SW480 (cell line): Measurements from ENCODE around the gene GALNT15.
A peak's percentile ranks its signal among the peaks of the same experiment; 100 is the strongest.

ENCODE experiments used
- DNase-seq: peaks from one replicate; pipeline ENCODE4 v3.0.0-alpha.2; 2016; ENCODE audit warnings: low spot score

GALNT15 gene

GRCh38 chr3:16227566-16227965, 53.1 kb downstream of the GALNT15 start:
- no peak for DNase-seq

GRCh38 chr3:16229681-16230080, 55.2 kb downstream of the GALNT15 start:
- DNase-seq = no peak

DNA sequence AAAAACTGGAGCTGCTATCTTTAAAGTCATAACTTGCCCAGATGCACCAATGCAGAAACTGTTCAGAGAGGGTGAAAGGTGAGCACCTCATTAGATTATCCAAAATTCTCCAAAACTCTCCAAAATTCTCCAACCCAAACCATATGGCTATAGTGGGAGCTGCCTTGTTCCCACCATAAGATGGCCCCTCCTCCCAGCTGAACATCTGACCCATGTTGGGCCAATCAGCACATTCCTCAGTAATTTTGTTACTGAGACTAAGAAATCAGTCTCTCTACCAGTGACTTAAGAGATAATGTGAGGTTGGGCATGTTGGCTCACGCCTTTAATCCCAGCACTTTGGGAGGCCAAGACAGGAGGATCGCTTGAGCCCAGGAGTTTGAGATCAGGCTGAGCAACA, 57.5 kb downstream of the GALNT15 start:
- no peak for DNase-seq

DNA sequence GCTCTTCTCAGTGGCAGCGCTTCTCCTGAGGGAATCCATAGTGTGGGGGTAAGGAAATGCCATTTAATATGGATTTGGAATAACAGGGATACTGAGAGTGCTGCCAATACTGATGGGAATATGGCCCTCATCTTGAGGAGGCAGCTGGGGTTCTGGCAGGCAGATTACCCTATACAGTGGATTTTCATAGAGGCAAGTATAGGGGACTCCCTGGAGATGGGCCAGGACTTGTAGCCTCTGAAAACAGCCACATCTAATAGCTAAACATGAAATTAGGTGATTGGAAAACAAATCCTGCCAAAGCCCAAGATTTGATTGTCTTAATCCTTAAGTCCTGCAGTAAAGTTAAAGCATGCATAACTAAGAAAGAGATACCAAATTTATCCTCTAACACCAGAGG, 59.3 kb downstream of the GALNT15 start:
- no peak for DNase-seq

- no peak for DNase-seq
Observed at GRCh38 chr3:16234281-16234680, 59.8 kb downstream of the GALNT15 start.

DNA sequence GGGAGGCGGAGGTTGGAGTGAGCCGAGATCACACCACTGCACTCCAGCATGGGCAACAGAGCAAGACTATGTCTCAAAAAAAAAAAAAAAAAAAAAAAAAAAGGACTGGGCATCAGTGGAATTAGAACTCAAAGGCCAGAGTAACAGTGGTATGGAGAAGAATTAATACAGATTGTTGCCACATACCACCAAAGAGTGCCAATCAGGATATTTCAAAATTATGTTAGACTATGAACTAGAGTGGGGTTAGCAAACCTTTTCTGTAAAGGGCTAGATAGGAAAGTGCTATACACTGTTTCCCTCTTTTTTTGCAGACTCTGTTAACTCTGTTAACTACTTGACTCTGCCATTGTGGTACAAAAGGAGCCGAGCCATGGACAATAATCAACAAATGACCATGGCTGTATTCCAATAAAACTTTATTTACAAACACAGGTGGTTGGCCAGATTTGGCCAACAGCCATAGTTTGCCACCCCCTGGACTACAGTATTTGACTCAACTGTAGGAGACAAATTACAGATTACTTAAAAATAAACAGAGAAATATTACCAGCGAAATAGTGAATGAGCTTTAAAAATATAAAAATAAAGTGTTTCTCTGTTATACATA, 61.7 kb downstream of the GALNT15 start:
- DNase-seq = no peak

- no peak for DNase-seq
Observed at GRCh38 chr3:16236856-16237393, 62.4 kb downstream of the GALNT15 start.

DNA sequence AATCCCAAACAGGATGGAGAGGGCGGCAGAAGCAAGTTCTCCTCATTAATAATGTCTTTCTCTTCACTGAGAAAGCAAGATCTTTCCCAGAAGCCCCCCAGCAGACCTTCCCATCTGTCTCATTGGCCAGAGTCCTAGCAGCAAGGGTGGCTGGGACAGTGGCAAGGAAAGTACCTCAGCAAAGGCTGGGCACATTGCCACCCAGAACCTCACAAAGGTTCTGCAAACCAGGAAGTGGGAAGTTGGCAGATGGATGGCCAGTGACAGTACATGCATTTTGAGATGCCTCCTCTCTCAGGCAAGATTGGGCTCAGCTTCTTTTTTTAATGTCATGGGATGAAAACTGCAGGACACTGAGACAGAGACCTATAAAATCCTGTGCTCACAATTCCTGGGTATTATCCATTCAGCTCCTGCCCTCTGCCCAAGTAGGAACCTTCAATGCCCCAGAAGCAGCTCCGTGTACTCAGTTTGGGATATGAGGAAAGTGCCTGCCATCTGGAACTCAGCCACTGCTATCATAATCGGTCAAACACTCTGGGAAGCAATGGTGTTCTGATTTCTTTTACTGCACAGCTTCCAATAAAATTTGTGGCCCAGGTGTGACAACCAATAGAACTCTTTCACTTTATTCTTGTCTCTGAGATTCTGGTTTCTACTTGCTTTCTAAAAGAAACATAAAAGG, 64.7 kb downstream of the GALNT15 start:
- no peak for DNase-seq

- DNase-seq = no peak
Observed at GRCh38 chr3:16239780-16240179, 65.3 kb downstream of the GALNT15 start.

DNA sequence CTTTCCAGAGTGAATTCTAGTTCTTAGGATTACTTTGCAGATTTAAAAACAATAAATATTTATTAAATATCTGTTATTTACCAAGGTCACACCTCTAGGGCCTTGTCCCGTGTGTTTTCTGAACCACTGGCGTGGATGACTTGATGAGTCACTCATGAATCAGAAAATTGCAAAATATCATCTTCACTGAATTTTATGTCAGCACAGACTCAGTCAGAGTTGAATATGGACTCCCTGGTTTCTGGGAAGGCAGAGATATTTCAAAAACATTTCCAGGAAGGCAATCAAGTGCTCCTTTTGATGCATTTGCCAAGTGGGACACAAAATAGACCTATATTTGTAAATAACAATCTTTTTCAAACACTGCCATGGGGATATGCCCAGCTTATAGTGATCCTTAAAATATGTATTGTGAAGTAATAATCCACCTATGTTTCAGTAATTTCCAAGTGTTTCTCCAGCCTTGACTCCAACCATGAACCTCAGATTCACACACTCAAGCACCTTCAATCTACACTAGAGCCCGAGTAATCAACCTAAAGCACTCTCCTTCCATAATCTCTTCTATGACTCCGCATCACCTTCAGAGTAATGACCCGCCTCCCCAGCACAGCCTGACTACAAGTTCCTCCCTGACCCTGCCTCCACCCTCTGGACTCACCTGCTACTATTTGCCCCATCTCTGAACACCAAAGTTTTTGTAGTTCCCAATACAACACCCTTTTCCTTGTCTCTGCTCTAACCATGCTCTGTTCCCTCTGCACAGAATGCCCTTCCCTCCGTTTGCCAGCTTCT, 65.9 kb downstream of the GALNT15 start:
- DNase-seq = no peak

DNA sequence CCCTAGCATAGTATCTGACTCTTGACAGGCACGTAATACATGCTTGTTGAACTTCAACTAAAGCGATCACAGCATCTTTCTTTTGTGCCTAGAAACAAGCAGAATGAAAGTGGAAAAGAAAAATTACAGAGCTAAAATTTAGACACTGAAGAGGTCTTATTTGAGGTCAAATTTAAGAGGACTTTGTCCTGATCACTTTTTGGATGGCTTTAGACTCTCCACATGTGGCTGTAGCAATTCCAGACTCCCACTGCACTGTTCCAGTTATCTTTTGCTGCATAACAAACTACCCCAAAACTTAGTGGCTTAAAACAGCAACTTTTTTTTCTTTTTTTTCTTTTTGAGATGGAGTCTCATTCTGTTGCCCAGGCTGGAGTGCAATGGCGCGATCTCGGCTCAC, 66.7 kb downstream of the GALNT15 start:
- DNase-seq = no peak

- DNase-seq = no peak
Observed at GRCh38 chr3:16242177-16242576, 67.7 kb downstream of the GALNT15 start.

GRCh38 chr3:16243706-16244490, 69.4 kb downstream of the GALNT15 start:
- DNase-seq = no peak

DNA sequence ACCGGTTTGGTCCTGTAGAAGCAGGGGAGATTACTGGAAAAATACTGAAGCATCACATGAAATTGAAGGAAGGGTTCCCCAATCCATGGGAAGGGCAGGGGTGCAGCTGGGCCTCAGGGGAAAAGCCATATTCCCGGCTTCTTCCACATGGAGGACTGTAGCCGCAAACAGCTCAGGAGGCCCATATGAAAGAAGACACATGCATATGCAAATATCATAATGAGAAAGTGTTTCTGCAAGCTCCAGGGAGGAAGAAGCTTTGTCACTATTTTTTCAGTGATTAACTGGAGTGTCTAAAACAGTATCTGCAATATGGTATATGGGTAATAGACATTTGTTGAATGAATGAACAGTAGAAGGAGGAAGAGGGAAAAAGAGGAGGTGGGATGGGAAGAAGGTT, 71.1 kb downstream of the GALNT15 start:
- DNase-seq = no peak

GRCh38 chr3:16247282-16248061, 73.0 kb downstream of the GALNT15 start:
- peak; percentile 65 for DNase-seq

DNA sequence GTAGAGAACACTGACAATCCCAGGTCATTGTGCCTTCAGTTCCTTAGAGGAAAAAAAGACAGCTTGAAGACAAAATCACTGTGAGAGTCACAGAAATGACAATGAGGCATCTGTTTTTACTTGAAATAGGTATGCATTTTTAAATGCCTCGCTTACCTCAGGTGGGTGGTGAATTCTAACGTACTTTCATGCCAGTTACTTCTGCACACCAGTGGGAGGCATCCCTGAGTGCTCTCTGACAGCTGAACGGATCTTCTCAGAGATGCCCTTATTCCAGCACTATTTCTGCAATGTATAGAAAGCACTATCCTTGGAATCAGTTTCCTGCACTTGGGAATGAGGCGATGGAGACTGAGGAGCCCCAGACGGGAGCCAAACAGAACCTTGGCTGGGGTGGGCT, 74.1 kb downstream of the GALNT15 start:
- no peak for DNase-seq

DNA sequence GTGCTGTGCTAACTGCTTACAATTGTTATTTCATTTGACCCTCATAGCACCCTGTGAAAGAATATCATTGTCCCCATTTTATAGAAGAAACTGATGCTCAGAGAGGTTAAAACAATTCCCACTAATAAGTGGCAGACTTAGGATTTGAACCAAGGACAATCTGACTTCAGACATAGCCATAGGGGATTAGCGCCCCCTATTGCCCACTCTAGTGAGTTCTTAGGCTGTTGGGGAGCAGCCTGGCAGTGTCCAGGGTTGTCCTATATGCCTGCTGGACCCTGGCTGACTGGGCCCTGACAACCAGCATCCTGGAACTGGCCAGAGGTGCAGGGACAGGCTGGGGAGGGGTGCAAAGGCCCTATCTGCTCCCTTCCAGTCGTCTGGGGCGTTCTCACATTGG, 74.9 kb downstream of the GALNT15 start:
- no peak for DNase-seq

GRCh38 chr3:16249886-16250285, 75.4 kb downstream of the GALNT15 start:
- no peak for DNase-seq

GRCh38 chr3:16251316-16252085, 77.0 kb downstream of the GALNT15 start:
- DNase-seq = no peak

DNA sequence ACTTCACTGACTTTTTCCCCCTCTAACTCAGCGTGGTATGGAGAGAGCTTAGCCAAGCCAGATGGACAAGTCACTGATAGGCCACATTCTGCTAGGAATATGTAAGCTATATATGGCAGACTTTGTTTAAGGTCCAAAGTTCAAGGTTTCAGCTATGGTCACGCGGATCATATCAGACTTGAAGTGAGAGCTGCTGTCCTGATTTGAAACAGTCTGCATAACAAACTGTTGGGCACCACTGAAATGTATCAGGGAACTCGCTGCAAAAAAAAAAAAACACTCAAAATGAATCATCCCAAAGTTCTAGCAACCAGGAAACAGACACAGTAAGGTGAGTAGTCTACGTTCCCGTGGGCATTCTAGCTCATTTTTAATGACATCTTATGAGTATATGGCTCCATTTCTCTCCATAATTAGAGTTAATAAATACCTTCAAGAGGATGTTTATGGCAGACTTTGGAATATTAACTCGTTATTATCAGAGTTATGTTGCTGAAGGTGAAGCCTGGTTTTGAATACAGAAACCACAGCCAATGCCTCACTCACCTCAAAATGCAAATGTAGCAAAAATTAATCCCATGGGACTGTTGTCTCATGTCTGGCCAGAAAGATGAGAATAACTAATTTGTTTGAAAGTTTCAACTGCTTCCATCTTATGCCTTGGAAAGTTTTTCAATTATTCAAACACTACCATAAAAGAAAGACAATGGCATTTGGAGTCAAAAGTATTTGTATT, 77.9 kb downstream of the GALNT15 start:
- DNase-seq = peak; percentile 20
